PC-3 (cell line): Measurements from ENCODE around the gene MRM1.

Experiments used
- EZH2 ChIP-seq: fragments of 300-600 bp; sonication (generic); IDR thresholded peaks from one replicate; pipeline ENCODE4 v1.6.1; 2017; ENCODE audit warnings: antibody characterized with exemption, mild to moderate bottlenecking, low read length; ENCODE audit not compliant: unreplicated experiment
- EZH2phosphoT487 ChIP-seq: fragments of 300-600 bp; sonication (generic); IDR thresholded peaks from 2 replicates; pipeline ENCODE4 v1.6.1; 2018; ENCODE audit warnings: mild to moderate bottlenecking, antibody characterized with exemption, low read length, borderline replicate concordance

DNA sequence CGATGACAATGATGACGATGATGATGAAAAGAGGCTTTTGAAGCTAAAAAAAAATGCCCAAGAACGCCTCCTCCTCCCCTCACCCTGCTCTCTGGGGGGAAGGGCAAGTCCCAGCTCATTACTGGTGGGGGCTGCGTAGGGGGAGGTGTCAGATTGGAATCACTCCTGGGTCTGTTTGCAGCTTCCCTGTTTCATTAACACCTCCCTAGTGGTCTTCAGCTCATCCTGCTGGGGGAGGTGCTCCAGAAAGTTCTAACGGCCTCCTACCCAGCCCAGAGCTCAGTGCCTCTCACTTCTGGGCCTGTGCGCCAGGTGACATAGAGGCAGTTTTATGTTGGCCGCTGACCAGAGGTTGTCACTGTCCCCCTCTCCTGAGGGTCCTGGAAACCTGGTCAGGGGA, 12.7 kb downstream of the MRM1 start:
- TF ChIP-seq EZH2 = no peak
- TF ChIP-seq EZH2phosphoT487 = no peak
